ENCODE results near the gene MYO15A.

DNA sequence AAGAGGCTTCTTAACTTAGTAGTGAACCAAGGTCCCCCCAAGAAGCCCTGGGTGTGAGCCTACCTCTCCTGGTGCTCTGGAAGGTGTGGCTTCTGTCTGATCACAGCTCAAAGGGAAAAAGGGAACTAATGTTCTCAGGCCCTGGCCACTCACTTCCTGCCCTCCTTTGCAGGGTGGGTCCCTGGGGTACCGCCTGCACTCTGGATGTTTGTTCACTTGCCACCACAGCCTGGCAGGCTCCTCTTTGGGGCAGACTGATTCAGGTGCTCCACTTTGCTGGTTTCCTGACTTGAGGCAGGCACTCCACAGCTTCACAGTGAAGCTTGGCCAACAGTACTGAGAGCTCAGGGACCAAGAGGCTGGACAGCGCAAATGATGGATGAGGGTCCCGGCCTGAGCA, 5.9 kb upstream of the MYO15A start:
- no peak for TF ChIP-seq EZH2 (optimal IDR thresholded peaks at IDR 0.05; ENCODE audit: low read depth, low read length)
- TF ChIP-seq, protein P1, sequence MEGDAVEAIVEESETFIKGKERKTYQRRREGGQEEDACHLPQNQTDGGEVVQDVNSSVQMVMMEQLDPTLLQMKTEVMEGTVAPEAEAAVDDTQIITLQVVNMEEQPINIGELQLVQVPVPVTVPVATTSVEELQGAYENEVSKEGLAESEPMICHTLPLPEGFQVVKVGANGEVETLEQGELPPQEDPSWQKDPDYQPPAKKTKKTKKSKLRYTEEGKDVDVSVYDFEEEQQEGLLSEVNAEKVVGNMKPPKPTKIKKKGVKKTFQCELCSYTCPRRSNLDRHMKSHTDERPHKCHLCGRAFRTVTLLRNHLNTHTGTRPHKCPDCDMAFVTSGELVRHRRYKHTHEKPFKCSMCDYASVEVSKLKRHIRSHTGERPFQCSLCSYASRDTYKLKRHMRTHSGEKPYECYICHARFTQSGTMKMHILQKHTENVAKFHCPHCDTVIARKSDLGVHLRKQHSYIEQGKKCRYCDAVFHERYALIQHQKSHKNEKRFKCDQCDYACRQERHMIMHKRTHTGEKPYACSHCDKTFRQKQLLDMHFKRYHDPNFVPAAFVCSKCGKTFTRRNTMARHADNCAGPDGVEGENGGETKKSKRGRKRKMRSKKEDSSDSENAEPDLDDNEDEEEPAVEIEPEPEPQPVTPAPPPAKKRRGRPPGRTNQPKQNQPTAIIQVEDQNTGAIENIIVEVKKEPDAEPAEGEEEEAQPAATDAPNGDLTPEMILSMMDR (IDR thresholded peaks at IDR 0.05; ENCODE audit: low read length), result no peak
